K562 (cell line): ENCODE measurements around the gene KLK15. TPM values are rescaled to one million over a fixed set of nuclear protein-coding genes. Genes with fewer than 3 reads are reported as not detected.

Experiments
- ARID3A ChIP-seq: IDR thresholded peaks from 2 replicates; pipeline ENCODE4 v1.6.1; 2012; ENCODE audit warnings: low read depth, low read length, improper control_type of control experiment, borderline replicate concordance
- BCOR ChIP-seq: fragments of 450-650 bp; IDR thresholded peaks from 2 replicates; pipeline ENCODE4 v1.6.1; 2016
- CCNT2 ChIP-seq: IDR thresholded peaks from 2 replicates; pipeline ENCODE4 v1.6.1; 2011; ENCODE audit warnings: borderline replicate concordance, low read depth, mild to moderate bottlenecking, moderate library complexity, mixed read lengths, low read length; ENCODE audit not compliant: insufficient read length; ENCODE audit errors: extremely low read depth
- DPF2 ChIP-seq: fragments of 450-650 bp; IDR thresholded peaks from 2 replicates; pipeline ENCODE4 v1.6.1; 2016
- EGR1 ChIP-seq: fragments of 450-650 bp; conservative IDR thresholded peaks from 2 replicates; pipeline ENCODE4 v1.6.1; 2017; ENCODE audit warnings: mild to moderate bottlenecking
- EP300 ChIP-seq: IDR thresholded peaks from 2 replicates; pipeline ENCODE4 v1.6.1; 2012; ENCODE audit warnings: low read length, improper control_type of control experiment
- EP400 ChIP-seq: fragments of 450-650 bp; IDR thresholded peaks from 2 replicates; pipeline ENCODE4 v1.6.1; 2017; ENCODE audit warnings: antibody characterized with exemption, mild to moderate bottlenecking, moderate library complexity
- ILK ChIP-seq: fragments of 450-650 bp; IDR thresholded peaks from 2 replicates; pipeline ENCODE4 v1.6.1; 2016; ENCODE audit warnings: missing genetic modification characterization, low read depth, mild to moderate bottlenecking, missing compliant biosample characterization, moderate library complexity, borderline replicate concordance
- JUN ChIP-seq, 2 experiments: sonication (generic) in 1 of 2; formaldehyde crosslinking in 1 of 2; IDR thresholded peaks; 2 replicates each; pipeline versions ENCODE4 v1.6.1 to v1.8.0; 2012 to 2022; ENCODE audit warnings: borderline replicate concordance in 2 of 2, mild to moderate bottlenecking in 2 of 2, improper control_type of control experiment in 1 of 2, low read depth in 1 of 2, low read length in 1 of 2, missing genetic modification reagents in 1 of 2
- KDM1A ChIP-seq, 2 experiments: fragments of 450-650 bp; IDR thresholded peaks; 2 replicates each; pipeline ENCODE4 v1.6.1; 2016; ENCODE audit warnings: mild to moderate bottlenecking in 2 of 2
- MTA2 ChIP-seq: fragments of 450-650 bp; IDR thresholded peaks from 2 replicates; pipeline ENCODE4 v1.6.1; 2016; ENCODE audit warnings: low read depth
- NCOA1 ChIP-seq: fragments of 450-650 bp; IDR thresholded peaks from 2 replicates; pipeline ENCODE4 v1.6.1; 2016; ENCODE audit warnings: low read depth
- RCOR1 ChIP-seq, 2 experiments: IDR thresholded peaks; 2 replicates each; pipeline ENCODE4 v1.6.1; 2012; ENCODE audit warnings: low read depth in 2 of 2, low read length in 2 of 2, borderline replicate concordance in 1 of 2, improper control_type of control experiment in 1 of 2
- RERE ChIP-seq: sonication (generic); formaldehyde crosslinking; IDR thresholded peaks from 2 replicates; pipeline ENCODE4 v1.8.0; 2023; ENCODE audit warnings: missing genetic modification reagents, mild to moderate bottlenecking, borderline replicate concordance
- VEZF1 ChIP-seq: fragments of 200-800 bp; sonication (Bioruptor generic); IDR thresholded peaks from 2 replicates; pipeline ENCODE4 v1.6.1; 2017; ENCODE audit warnings: missing genetic modification characterization, missing compliant biosample characterization
- ZBTB7A ChIP-seq: IDR thresholded peaks from 2 replicates; pipeline ENCODE4 v1.6.1; 2011; ENCODE audit warnings: low read depth, mild to moderate bottlenecking, low read length, moderate library complexity, borderline replicate concordance; ENCODE audit not compliant: control insufficient read depth
- ZNF586 ChIP-seq: fragments of 450-650 bp; formaldehyde crosslinking; conservative IDR thresholded peaks from 2 replicates; pipeline ENCODE4 v1.4.0; 2020; ENCODE audit warnings: mild to moderate bottlenecking, moderate library complexity
- polyA plus RNA-seq, 8 experiments: library from polyadenylated mRNA; depleted of rRNA in 4 of 8; stranded (reverse) in 5 of 8; unstranded in 3 of 8; fragments of >200 nt; fragmentation: Nextera tagmentation in 2 of 8; fragmentation: Illumina TruSeq in 1 of 8; extraction: Ambion mirVana in 2 of 8; extraction: Trizol in 1 of 8; gene quantifications; 2 replicates each; pipeline versions ENCODE4 v1.2.1 to v1.2.3, GENCODE V29; 2011 to 2014; ENCODE audit warnings: inconsistent platforms in 1 of 8, missing spikeins in 1 of 8
- total RNA-seq, 7 experiments: library from RNA; depleted of rRNA in 6 of 7; stranded (reverse); fragments of >200 nt in 6 of 7; fragmentation: Illumina TruSeq in 2 of 7; extraction: Trizol in 2 of 7; gene quantifications; 2 replicates each; pipeline versions ENCODE4 v1.2.1 to v1.2.3, GENCODE V29; 2011 to 2021; ENCODE audit warnings: low replicate concordance in 1 of 7

KLK15 gene
- total and polyA plus RNA-seq, 9 of the 15 experiments (the other 6 are each of a cell fraction or from before 2014, with no cell fraction given), result not detected

GRCh38 chr19:50823389-50824042 is 9.9 kb downstream of the KLK15 start, which contains the start of gene KLK1 (continued):
- TF ChIP-seq KDM1A (IDR thresholded peaks at IDR 0.05), result peak in 1 of 2 experiments; percentile 14; a peak in 1 of 4 replicates
- peak; percentile 71 for TF ChIP-seq EP300
- peak; percentile 91 for TF ChIP-seq VEZF1 (CRISPR knock-in tag)
- no peak for TF ChIP-seq ILK
- TF ChIP-seq EGR1, result peak; percentile 98
- peak; percentile 23 for TF ChIP-seq CCNT2
- TF ChIP-seq RERE, result 0 out of 2 replicates have a peak, but pooled peaks have one; percentile 64
- TF ChIP-seq MTA2, result peak; percentile 54; the same call in 1 of the 2 replicates
- 0 out of 2 replicates have a peak, but pooled peaks have one; percentile 28 for TF ChIP-seq JUN (IDR thresholded peaks at IDR 0.05; ENCODE audit: borderline replicate concordance, low read depth, low read length)
- no peak for TF ChIP-seq JUN (CRISPR knock-in tag; IDR thresholded peaks at IDR 0.05; ENCODE audit: borderline replicate concordance)
- TF ChIP-seq DPF2, result peak; percentile 78
- TF ChIP-seq BCOR, result 0 out of 2 replicates have a peak, but pooled peaks have one; percentile 17
- TF ChIP-seq ZNF586 (CRISPR knock-in tag), result no peak
- peak; percentile 56; the same call in 1 of the 2 replicates for TF ChIP-seq NCOA1
- TF ChIP-seq EP400, result peak; percentile 52
- TF ChIP-seq ARID3A, result no peak
- TF ChIP-seq ZBTB7A, result peak; percentile 63; the same call in 1 of the 2 replicates
- TF ChIP-seq RCOR1 (IDR thresholded peaks at IDR 0.05; ENCODE audit: borderline replicate concordance in 1 of 2, low read depth in 2 of 2, low read length in 2 of 2), result peak in 1 of 2 experiments; percentile 70; a peak in 2 of 4 replicates
